ENCODE results near the gene HTT.
"Not testable (repeated sequence)": the region's sequence is repeated elsewhere in the genome, so short reads cannot be mapped to it uniquely, and the experiment has no call there.

The HTT gene

GRCh38 chr4:3046623-3047022, 27.9 kb upstream of the HTT start:
- DNase-seq = no peak

- DNase-seq = peak; percentile 66
Observed at GRCh38 chr4:3047464-3048286, 26.8 kb upstream of the HTT start.

GRCh38 chr4:3051141-3051897, 23.2 kb upstream of the HTT start:
- DNase-seq = not testable (repeated sequence)

DNA sequence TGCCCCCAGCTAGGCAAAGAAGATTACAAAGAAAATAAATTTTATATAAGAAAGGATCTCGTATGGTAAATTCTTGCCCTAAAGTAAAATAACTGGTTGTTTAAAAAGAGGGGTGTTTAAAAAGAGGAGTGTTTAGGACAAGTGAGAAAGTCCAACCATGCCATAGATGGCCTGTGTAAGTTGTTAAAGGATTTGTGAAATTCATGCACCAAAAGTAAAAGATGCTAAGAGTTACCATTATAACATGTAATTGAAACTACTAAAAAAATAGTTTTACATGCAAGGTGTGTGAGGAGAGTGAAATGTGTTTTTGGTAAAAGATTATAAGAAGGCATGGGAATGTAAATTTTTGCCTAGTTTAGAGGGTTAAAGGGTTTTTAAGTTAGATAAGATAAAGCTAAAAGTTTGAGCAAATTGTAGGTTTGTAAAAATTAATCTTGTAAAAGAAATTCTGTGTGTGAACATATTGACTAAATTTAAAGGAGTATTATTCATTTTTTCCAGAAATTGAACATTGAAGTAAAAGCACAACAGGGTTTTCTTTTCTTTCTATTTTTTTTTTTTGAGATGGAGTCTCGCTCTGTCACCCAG, 20.2 kb upstream of the HTT start:
- DNase-seq = no peak

DNA sequence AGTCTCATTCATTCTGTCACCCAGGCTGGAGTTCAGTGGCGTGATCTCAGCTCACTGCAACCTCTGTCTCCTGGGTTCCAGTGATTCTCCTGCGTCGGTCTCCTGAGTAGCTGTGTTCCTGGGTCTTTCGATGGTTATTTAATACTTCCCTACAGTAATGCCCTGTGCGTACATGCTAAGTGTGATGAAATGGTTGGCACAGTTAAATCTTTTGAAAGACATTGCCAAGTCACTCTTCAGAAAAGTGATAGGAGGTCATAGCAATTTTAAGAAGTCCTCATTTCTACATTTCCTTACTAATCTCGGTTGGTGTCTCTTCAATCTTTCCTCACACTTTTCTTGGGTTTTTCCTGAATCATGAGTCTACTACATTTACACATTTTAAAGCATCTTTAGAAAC, 14.5 kb upstream of the HTT start:
- DNase-seq = no peak

- no peak for DNase-seq
Observed at GRCh38 chr4:3060946-3061345, 13.5 kb upstream of the HTT start.

DNA sequence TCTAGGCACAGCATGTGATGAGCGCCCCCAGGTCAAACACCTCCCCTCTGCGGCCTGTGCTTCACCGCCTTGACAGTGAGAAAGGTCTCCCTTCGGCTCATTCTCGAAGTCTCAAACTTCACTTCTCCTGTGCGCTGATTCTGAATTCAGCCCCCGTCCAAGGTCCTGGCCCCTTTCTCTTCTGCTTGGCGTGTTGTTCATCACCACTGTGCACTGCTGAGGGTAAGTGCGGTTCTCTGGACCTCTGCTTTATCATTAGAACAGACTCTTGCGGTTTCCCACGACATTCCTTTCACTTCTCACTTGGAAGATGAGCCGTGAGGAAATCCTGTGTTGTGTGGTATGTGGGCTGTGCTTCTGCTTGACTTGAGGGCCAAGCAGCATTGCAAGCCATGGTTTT, 12.0 kb upstream of the HTT start:
- no peak for DNase-seq

GRCh38 chr4:3065551-3065950, 8.9 kb upstream of the HTT start:
- no peak for DNase-seq

- DNase-seq = no peak
Observed at GRCh38 chr4:3066836-3067400, 7.6 kb upstream of the HTT start.

DNA sequence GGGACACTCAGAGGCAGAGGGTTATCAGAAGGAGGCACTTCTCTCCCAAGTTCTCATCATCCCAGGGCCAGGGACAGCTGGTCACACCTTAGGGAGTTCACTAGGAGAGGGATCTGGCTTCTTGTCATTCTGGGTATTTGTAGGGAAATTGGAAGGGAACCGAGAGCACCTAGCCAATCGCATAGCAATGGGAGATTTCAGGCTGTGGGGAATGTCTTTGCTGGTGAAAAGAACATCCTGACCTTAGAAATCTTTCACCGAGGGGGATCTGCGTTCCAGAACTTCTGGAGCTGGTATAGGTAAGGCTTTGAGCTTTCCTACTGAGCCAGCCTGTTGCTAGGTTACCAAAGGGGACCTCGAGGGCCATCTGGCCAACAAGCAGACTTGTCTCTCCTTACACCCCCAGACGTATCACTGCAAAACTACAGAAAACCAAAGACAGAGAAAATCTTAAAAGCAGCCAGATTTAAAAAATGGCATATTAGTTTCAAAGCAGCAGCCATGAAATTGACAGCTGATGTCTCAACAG, 6.9 kb upstream of the HTT start:
- DNase-seq = no peak

DNA sequence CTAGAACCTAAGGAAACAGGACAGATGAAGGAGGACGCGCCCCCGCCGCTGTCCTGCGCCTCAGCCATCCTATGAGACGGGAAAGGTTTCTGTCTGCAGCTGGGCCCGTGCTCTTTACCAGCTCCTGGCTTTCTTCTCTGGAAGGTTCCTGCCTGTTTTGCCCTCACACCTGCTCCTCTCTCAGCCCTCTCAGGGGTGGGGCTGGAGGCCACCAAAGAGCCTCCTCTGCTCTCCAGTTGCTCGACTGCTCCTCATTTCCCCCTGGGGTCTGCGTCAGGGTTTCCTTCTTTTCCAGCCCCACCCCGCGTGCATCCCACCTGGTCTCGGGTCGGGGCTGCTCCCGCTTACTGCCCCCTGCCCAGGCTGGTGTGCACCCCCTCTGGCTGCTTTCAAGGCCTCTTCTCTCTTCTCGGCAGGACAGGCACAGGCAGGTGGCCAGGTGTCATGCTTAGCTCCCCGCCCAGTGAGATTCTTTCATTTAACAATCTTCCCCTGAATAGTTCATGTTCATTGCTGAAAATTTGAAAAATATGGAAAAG, 4.8 kb upstream of the HTT start:
- DNase-seq = no peak

- no peak for DNase-seq
Observed at GRCh38 chr4:3070709-3071500, 3.6 kb upstream of the HTT start.

- DNase-seq = no peak
Observed at GRCh38 chr4:3071811-3072210, 2.7 kb upstream of the HTT start.

GRCh38 chr4:3073158-3074077, 1.1 kb upstream of the HTT start:
- no peak for DNase-seq

GRCh38 chr4:3074846-3075651, 568 bp downstream of the HTT start:
- peak; percentile 50 for DNase-seq

DNA sequence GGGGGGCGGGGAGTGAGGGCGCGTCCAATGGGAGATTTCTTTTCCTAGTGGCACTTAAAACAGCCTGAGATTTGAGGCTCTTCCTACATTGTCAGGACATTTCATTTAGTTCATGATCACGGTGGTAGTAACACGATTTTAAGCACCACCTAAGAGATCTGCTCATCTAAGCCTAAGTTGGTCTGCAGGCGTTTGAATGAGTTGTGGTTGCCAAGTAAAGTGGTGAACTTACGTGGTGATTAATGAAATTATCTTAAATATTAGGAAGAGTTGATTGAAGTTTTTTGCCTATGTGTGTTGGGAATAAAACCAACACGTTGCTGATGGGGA, 1.1 kb downstream of the HTT start:
- DNase-seq = no peak

GRCh38 chr4:3077796-3078195, 3.3 kb downstream of the HTT start:
- DNase-seq = no peak

DNA sequence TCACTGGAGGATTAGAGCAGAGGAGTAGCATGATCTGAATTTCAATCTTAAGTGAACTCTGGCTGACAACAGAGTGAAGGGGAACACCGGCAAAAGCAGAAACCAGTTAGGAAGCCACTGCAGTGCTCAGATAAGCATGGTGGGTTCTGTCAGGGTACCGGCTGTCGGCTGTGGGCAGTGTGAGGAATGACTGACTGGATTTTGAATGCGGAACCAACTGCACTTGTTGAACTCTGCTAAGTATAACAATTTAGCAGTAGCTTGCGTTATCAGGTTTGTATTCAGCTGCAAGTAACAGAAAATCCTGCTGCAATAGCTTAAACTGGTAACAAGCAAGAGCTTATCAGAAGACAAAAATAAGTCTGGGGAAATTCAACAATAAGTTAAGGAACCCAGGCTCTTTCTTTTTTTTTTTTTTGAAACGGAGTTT, 5.2 kb downstream of the HTT start:
- DNase-seq = no peak

DNA sequence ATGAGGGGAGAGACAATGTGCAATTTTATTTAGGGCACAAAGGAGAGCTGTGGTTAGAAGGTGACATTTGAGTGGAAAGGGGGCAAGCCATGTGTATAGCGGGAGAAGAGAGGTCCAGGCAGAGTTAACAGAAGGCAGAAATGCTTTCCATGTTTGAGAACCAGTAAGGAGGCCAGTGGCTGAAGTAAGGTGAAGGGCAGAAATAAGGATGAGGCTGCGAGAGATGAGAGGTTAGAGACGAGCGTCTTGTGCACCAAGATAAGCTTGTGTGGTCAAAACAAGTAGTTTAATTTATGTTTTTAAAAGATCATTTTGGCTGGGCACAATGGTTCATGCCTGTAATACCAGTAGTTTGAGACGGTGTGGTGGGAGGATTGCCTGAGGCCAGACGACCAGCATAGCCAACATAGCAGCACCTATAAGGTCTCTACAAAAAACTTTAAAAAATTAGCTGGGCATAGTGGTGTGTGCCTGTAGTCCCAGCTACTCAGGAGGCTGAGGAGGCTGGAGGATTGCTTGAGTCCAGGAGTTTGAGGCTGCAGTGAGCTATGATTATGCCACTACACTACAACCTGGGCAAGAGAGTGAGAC, 8.5 kb downstream of the HTT start:
- no peak for DNase-seq

- DNase-seq = no peak
Observed at GRCh38 chr4:3083732-3084131, 9.3 kb downstream of the HTT start.
